ENCODE results near the gene CIAO3. TPM values are rescaled to one million over a fixed set of nuclear protein-coding genes. Genes with fewer than 3 reads are reported as not detected.

The CIAO3 gene
- total RNA-seq, 2 donors from 2014 or later: 23.3 to 25.5 TPM

DNA sequence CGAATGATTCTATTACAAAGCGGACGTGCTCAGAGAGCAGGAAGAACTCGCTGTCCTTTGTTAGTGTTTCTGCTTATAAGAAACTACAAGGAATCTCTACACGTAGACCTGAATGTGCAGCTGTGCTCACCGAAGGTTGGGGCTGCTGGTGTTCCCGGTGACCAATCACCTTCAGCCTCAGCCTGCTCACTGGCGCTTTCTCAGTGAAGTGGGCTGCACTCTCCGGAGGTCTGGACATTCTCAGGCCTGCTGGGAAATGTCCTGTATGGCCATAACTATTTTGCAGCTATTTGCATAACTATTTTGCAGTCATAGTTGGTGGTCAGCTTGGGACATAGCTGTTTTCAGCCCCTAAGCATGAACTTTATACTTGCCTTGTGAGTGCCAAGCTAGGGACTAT is 9.7 kb upstream of the CIAO3 start:
- no peak overlapping the region for H3K4me3 ChIP-seq

DNA sequence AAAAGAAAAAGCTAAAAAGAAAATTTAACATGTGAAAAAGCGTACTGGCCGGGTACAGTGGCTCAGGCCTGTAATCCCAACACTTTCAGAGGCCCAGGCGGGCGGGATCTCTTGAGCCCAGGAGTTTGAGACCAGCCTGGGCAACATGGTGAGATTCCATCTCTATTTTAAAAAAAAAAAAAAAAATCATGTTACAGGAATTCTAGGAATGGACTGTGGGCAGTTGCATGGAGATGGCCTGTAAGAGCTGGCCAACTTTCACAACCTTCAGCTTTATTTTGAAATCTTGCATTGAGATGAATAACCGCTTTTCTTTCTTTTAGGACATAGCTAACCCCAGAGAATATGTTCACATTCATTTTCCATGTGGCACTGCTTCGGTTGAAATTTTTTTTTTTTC is 8.2 kb upstream of the CIAO3 start:
- TF ChIP-seq, protein P1, sequence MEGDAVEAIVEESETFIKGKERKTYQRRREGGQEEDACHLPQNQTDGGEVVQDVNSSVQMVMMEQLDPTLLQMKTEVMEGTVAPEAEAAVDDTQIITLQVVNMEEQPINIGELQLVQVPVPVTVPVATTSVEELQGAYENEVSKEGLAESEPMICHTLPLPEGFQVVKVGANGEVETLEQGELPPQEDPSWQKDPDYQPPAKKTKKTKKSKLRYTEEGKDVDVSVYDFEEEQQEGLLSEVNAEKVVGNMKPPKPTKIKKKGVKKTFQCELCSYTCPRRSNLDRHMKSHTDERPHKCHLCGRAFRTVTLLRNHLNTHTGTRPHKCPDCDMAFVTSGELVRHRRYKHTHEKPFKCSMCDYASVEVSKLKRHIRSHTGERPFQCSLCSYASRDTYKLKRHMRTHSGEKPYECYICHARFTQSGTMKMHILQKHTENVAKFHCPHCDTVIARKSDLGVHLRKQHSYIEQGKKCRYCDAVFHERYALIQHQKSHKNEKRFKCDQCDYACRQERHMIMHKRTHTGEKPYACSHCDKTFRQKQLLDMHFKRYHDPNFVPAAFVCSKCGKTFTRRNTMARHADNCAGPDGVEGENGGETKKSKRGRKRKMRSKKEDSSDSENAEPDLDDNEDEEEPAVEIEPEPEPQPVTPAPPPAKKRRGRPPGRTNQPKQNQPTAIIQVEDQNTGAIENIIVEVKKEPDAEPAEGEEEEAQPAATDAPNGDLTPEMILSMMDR (IDR thresholded peaks at IDR 0.05): no peak
- Histone ChIP-seq H3K4me1 (no peaks in the 10 kb centered on the region), H3K27ac (no peak overlapping the region), H3K9me3 (no peaks in the 10 kb centered on the region), H3K4me3 (no peak overlapping the region), H3K27me3 (no peaks in the 10 kb centered on the region), H3K36me3 (no peaks in the 10 kb centered on the region)
- DNase-seq (ENCODE audit: low spot score): no peak

More for the DNA sequence above, 9.7 kb upstream of the CIAO3 start:
- H3K9me3 ChIP-seq: no peaks in the 10 kb centered on the region
- DNase-seq (ENCODE audit: low spot score): no peak
- no peak overlapping the region for H3K27ac ChIP-seq
- no peaks in the 10 kb centered on the region for H3K4me1 ChIP-seq
- TF ChIP-seq, protein P1 (IDR thresholded peaks at IDR 0.05): no peak
- no peaks in the 10 kb centered on the region for H3K36me3 ChIP-seq
- H3K27me3 ChIP-seq: no peaks in the 10 kb centered on the region

DNA sequence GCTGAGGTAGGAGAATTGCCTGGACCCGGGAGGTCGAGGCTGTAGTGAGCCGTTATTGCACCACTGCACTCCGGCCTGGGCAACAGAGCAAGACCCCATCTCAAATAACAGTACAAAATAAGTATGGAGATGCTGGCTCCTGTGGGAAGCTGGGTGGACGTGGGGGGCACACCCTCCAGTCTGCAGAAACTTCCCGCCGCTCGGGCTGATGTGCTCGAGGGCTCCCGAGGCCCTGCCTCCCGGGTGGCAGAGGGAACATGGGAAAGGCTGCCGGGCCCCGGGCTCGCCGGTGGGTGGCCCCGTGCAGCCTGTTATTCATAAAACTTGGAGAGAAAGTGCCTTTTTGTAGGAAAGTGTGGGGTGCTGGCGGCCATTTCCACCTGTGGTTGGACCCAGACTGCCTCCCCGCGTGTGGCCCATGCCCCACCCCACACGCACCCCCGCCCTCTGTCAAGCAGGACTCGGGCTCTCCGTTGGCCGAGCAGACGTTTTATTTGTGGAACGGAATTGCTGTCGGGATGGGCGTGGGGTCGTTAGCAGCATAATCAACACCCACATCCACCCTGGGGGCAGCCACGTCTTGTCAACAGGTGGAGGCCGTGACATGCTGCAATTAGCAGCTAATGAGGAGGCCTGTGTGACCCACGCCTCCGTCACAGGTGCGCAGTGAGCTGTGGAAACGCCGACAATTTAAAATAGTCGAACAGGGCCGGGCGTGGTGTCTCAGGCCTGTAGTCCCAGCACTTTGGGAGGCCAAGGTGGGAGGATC is 7.4 kb upstream of the CIAO3 start:
- Histone ChIP-seq H3K27ac (no peak overlapping the region), H3K36me3 (no peaks in the 10 kb centered on the region), H3K9me3 (no peaks in the 10 kb centered on the region), H3K27me3 (no peaks in the 10 kb centered on the region), H3K4me1 (no peaks in the 10 kb centered on the region), H3K4me3 (no peak overlapping the region)
- DNase-seq (ENCODE audit: low spot score): no peak
- TF ChIP-seq, protein P1 (IDR thresholded peaks at IDR 0.05): no peak

DNA sequence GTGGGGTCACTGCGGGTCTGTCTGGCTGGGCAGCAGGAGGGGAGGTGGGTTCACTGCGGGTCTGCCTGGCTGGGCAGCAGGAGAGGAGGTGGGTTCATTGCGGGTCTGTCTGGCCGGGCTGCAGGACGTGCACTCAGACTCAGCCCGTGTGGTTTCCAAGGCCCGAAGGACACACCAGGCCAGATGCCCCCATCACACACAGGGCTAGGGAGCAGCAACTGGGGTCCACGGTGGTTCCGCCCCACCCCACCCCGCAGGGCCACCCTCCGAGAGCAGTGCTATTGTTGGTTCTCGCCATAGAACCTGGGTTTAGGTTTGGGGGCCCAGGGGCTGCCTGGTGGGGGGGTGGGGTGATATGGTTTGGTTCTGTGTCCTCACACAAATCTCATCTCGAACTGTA is 5.8 kb upstream of the CIAO3 start:
- Histone ChIP-seq H3K4me1 (no peaks in the 10 kb centered on the region), H3K9me3 (no peaks in the 10 kb centered on the region), H3K36me3 (no peaks in the 10 kb centered on the region), H3K27ac (no peak overlapping the region), H3K4me3 (no peak overlapping the region), H3K27me3 (no peaks in the 10 kb centered on the region)
- TF ChIP-seq, protein P1 (IDR thresholded peaks at IDR 0.05): no peak
- DNase-seq (ENCODE audit: low spot score): no peak

DNA sequence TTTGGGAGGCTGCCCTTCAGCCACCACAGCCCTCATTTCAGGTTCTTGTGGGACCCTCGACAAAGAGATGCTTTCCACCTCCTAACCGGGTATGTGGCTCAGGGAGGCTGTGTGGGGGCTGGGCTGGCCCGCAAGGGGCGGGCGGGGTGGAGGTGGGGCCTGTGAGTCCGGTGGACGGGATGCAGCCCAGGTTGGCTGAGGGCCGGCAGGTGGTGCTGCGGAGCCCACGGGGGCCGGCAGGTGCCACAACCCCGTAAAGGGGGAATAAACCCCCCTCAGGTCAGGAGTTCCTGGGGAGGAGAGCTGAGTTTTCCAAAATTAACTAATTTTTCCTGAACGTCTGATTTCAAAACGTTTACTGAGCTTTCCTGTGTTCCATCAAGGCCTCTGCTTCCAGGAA is 4.9 kb upstream of the CIAO3 start:
- no peak overlapping the region for H3K4me3 ChIP-seq
- TF ChIP-seq, protein P1 (IDR thresholded peaks at IDR 0.05): no peak
- H3K4me1 ChIP-seq: peaks cover 0 to 5% of the 10 kb centered on the region in 2 donors
- H3K9me3 ChIP-seq: no peaks in the 10 kb centered on the region
- H3K27me3 ChIP-seq: no peaks in the 10 kb centered on the region
- no peak for DNase-seq (ENCODE audit: low spot score)
- no peaks in the 10 kb centered on the region for H3K36me3 ChIP-seq
- no peak overlapping the region for H3K27ac ChIP-seq
